C4-2B (cell line): Measurements from ENCODE around the gene LILRB2.
"Not testable (repeated sequence)": the region's sequence is repeated elsewhere in the genome, so short reads cannot be mapped to it uniquely, and the experiment has no call there.

Source experiments
- H3K27ac ChIP-seq: fragments of 450-650 bp; 2 replicates; pipeline ENCODE4 v1.5.1; 2017
- ZFX ChIP-seq: fragments of 450-650 bp; IDR thresholded peaks from 2 replicates; pipeline ENCODE4 v1.6.1; 2017
- TF ChIP-seq, protein P1 (sequence below): fragments of 450-650 bp; conservative IDR thresholded peaks from 2 replicates; pipeline ENCODE4 v1.5.1; 2017; ENCODE audit warnings: mild to moderate bottlenecking

Gene LILRB2

GRCh38 chr19:54282686-54283470 is 2.0 kb upstream of the LILRB2 start:
- no peak overlapping the region for H3K27ac ChIP-seq
- TF ChIP-seq ZFX, result no peak
- TF ChIP-seq, protein P1, sequence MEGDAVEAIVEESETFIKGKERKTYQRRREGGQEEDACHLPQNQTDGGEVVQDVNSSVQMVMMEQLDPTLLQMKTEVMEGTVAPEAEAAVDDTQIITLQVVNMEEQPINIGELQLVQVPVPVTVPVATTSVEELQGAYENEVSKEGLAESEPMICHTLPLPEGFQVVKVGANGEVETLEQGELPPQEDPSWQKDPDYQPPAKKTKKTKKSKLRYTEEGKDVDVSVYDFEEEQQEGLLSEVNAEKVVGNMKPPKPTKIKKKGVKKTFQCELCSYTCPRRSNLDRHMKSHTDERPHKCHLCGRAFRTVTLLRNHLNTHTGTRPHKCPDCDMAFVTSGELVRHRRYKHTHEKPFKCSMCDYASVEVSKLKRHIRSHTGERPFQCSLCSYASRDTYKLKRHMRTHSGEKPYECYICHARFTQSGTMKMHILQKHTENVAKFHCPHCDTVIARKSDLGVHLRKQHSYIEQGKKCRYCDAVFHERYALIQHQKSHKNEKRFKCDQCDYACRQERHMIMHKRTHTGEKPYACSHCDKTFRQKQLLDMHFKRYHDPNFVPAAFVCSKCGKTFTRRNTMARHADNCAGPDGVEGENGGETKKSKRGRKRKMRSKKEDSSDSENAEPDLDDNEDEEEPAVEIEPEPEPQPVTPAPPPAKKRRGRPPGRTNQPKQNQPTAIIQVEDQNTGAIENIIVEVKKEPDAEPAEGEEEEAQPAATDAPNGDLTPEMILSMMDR, result no peak

- H3K27ac ChIP-seq, result not testable (repeated sequence)
Observed at GRCh38 chr19:54281729-54282075, 792 bp upstream of the LILRB2 start.

GRCh38 chr19:54280441-54280840 is 469 bp downstream of the LILRB2 start:
- not testable (repeated sequence) for H3K27ac ChIP-seq

DNA sequence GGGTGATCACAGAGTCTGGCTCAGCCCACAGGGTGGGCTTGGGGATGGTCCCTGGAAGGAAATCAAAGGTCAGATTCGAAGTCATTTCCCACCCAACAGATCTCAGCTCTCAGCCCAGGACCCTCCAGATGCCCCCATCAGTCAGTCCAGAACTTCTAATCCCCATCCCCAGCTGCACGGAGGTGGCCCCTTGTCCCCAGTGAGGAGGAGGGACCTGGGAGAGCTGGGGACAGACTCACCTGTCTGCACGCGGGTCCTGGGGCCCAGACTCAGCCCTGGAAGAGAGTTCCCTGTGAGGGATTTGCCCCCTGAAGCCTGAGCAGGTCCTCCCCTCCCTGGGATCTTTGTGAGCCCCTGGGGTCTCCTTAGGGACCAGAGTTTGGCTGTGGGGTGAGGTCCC is 885 bp downstream of the LILRB2 start:
- H3K27ac ChIP-seq, result not testable (repeated sequence)

GRCh38 chr19:54279406-54279962 is 1.4 kb downstream of the LILRB2 start:
- no peak for TF ChIP-seq ZFX
- TF ChIP-seq, protein P1, result no peak

DNA sequence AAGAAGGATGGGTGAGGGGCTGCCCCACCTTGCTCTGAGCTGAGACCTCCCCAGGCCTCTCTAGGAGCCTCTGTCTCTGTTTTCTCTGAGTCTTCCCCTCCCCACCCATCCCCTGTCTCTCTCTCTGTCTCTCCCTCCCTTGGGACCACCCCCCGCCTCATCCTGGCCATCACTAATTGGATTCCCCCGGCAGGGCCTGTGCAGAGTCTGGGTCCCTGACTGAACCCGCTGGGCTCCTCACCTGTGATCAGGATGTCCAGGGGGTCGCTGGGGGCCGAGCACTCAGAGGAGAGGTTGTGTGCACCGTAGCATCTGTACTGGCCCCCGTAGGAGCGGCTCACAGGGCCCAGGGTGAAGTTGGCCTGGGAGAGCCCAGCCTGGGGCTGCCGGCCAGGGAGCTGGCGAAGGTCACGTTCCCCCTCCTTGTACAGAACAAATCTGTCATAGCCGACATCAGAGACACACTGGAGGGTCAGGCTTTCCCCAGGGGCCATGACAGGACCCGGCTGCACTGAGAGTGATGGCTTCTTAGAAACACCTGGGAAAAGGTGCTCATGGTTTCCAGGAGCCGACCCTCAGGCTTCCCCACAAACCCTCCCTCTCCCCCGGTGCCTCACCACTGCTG is 2.2 kb downstream of the LILRB2 start:
- H3K27ac ChIP-seq, result not testable (repeated sequence)

More at GRCh38 chr19:54279406-54279962, 1.4 kb downstream of the LILRB2 start:
- H3K27ac ChIP-seq, result no peak overlapping the region

DNA sequence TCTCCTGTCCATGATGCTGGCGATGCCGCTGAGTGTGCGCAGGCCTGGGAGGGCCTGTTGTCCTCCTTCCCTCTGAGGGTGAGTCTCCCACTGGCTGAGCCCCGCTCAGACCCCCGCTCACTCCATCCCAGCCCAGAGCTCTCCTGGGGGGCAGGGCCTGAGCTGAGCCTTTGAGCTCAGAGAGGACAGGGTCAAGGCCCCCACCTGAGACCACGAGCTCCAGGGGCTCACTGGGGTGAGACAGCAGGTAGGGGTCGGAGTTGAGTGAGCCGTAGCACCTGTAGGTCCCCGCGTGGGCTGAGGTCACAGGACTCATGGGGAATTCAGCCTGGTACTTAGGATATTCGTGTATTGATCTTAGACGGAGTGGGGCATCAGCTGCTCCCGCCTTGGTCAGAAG is 2.9 kb downstream of the LILRB2 start:
- not testable (repeated sequence) for H3K27ac ChIP-seq

DNA sequence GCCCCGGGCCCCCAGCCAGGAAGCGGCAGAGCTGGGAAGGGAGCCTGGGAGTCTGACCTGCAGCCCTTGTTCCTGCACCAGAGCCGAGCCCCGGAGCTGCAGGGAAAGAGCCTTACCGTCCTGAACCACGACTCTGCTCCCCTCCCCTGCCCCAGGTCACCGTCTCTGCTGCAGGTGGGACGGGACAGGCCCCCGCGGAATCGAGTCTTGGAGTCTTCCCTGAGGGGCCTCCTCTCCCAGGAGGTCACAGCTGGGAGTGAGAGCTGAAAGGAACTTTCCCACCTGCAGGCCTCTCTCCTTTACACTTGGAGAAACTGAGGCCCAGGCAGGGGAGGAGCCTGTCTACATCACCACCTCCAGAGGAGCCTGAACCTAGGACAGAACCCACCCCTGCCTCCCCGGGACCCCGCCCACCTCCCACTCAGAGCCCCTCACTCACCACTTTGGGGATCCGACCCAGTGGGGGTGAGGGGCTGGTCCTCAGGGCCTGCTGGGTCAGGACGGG is 3.7 kb downstream of the LILRB2 start:
- H3K27ac ChIP-seq, result not testable (repeated sequence)

DNA sequence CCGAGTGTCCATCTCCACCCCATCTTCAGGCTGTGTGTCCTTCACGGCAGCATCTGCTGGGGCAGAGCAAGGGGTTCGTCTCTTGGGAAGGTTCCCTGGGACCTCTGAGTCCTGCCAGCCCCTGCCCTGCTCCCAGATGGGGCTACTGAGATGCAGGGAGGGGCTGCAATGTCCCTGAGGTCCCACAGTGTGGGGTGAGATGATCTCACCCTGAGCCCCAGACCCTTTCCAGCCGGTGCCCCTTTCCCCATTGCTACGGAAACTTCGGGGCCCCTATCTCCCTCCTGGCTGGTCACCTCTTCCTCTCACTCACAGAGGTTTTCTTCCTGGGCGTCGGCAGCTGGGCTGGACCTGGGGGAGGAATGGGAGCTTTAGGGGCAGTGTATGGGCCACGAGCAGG is 5.0 kb downstream of the LILRB2 start:
- TF ChIP-seq, protein P1, result no peak
- TF ChIP-seq ZFX, result no peak
- H3K27ac ChIP-seq, result no peak overlapping the region

- H3K27ac ChIP-seq, result not testable (repeated sequence)
Observed at GRCh38 chr19:54274516-54274915, 6.4 kb downstream of the LILRB2 start.

DNA sequence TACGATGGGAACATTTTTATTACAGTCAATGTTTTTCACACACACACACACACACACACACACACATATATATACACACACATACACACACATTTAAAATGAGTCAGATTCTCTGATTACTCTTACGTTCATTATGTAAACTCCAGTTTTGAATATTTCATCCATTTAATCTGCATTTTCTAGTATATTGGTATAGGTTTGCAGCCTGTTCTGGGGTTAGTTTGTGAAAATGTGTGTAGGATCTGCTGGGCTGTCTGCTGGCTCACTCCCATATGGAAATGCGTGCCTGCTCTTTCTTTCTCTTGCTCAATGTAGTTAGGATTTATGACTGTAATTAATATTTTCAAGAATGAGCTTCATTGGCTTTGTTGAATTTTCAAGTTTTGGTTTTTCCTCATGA is 7.1 kb downstream of the LILRB2 start:
- no peak overlapping the region for H3K27ac ChIP-seq
- TF ChIP-seq ZFX, result no peak
- TF ChIP-seq, protein P1, result no peak

DNA sequence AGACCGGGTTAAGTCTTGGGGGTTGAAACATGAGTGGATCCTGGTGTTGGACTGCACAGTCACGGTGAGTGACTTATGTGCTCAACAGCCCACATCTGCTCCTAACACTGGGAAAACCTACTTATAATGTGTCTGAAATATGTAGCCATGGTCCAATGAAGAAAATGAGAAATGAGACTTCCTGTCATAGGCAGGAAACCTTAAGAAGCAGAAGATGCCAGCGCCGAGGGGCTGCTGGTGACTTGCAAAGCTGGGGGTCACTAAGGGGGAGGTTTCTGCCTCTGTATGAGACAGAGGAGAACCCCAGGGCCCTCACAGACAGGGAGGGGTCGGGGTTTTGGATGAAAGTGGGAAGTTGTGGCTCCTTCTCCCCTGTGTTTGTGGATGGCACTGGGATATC is 8.7 kb downstream of the LILRB2 start:
- not testable (repeated sequence) for H3K27ac ChIP-seq

DNA sequence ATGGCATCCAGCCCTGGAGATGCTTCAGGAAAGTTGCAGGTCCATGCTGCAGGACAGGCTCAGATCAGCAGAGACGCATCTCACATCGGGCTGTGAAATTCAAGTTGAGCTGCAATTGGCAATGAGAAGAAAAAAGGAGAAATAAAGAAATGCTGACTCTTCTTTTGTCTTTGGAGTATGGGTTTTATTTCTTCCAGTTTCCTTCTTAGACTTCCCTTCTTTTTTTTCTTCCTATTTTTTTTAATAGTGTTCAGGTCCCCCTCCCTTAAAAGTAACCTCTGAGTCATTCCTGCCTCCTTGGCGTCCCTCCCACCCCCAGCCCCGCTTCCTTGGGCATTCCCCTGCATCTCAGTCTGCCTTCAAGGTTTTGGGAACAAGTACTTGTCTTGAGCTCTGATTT is 9.3 kb downstream of the LILRB2 start:
- H3K27ac ChIP-seq, result not testable (repeated sequence)
